ENCODE measurements around the gene MCM7. TPM values are rescaled to one million over a fixed set of nuclear protein-coding genes. Genes with fewer than 3 reads are reported as not detected.
"Not testable (repeated sequence)": the region's sequence is repeated elsewhere in the genome, so short reads cannot be mapped to it uniquely, and the experiment has no call there.

Gene MCM7
- polyA plus RNA-seq, 1 donor (not counting 4 experiments of a cell fraction or from before 2014, with no cell fraction given): 46.8 TPM

DNA sequence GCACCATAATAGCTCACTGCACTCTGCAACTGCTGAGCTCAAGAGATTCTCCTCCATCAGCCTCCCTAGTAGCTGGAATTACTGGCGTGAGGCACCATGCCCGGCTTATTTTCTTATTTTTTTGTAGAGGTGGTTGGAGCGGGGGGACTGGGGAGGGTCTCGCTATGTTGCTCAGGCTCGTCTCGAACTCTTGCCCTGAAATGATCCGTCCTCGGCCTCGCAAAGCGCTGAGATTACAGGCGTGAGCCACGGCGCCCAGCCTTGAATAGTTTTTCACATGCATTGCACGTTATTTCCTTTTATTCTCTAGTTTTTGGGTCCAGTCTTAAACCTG is 47.0 kb upstream of the MCM7 start:
- H3K4me1 ChIP-seq (ENCODE audit: control insufficient read depth, extremely low read depth, insufficient read depth, low read length): peaks cover 18% of the 10 kb centered on the region
- H2AFZ ChIP-seq (ENCODE audit: control insufficient read depth, low read length): peak overlapping the region; percentile 84
- H3K9ac ChIP-seq (ENCODE audit: control insufficient read depth, extremely low read depth, insufficient read depth, low read length): peak overlapping the region; percentile 78
- no peaks in the 10 kb centered on the region for H3K9me3 ChIP-seq (ENCODE audit: control insufficient read depth, low read depth, low read length)
- TF ChIP-seq EZH2 (IDR thresholded peaks at IDR 0.05; ENCODE audit: low read length) (no peak), CTCF (optimal IDR thresholded peaks at IDR 0.05 in 1 of 3, IDR thresholded peaks at IDR 0.05 in 1 of 3, conservative IDR thresholded peaks at IDR 0.05 in 1 of 3; ENCODE audit: extremely low read depth in 1 of 3, insufficient read depth in 2 of 3, low read length in 3 of 3) (no peak)
- H4K20me1 ChIP-seq (ENCODE audit: control insufficient read depth, extremely low read depth, insufficient read depth, low read length): no peaks in the 10 kb centered on the region
- no peaks in the 10 kb centered on the region for H3K27me3 ChIP-seq (ENCODE audit: control insufficient read depth, extremely low read depth, insufficient read depth, low read length)
- peak overlapping the region; percentile 26 to 75 (median 55) for H3K4me3 ChIP-seq (ENCODE audit: control insufficient read depth in 2 of 3, extremely low read depth in 1 of 3, insufficient read depth in 2 of 3, low read depth in 1 of 3, low read length in 3 of 3)
- H3K79me2 ChIP-seq (ENCODE audit: control insufficient read depth, insufficient read depth, low read length): peaks cover 15% of the 10 kb centered on the region
- H3K36me3 ChIP-seq (ENCODE audit: control insufficient read depth in 2 of 2, extremely low read depth in 1 of 2, insufficient read depth in 2 of 2, low read length in 2 of 2): no peaks in the 10 kb centered on the region
- H3K4me2 ChIP-seq (ENCODE audit: control insufficient read depth, extremely low read depth, insufficient read depth, low read depth, low read length): peak overlapping the region; percentile 89
- no peak for FAIRE-seq
- H3K27ac ChIP-seq (ENCODE audit: control insufficient read depth, insufficient read depth, low read length): peak overlapping the region; percentile 63
- dilution Hi-C loops (cut with MboI; ENCODE audit: extremely low pct_ligation_motif_present, low sequenced_read_pairs): no loop called here
- DNase-seq (ENCODE audit: low read depth, low spot score): no peak
- H3K9me1 ChIP-seq (ENCODE audit: control insufficient read depth, extremely low read depth, insufficient read depth, low read length): no peaks in the 10 kb centered on the region

GRCh38 chr7:100147278-100147677 is 46.1 kb upstream of the MCM7 start:
- Histone ChIP-seq H2AFZ (ENCODE audit: control insufficient read depth, low read length) (no peak overlapping the region), H3K4me3 (ENCODE audit: control insufficient read depth in 2 of 3, extremely low read depth in 1 of 3, insufficient read depth in 2 of 3, low read depth in 1 of 3, low read length in 3 of 3) (no peak overlapping the region), H3K27me3 (ENCODE audit: control insufficient read depth, extremely low read depth, insufficient read depth, low read length) (no peaks in the 10 kb centered on the region), H3K27ac (ENCODE audit: control insufficient read depth, insufficient read depth, low read length) (no peak overlapping the region), H3K4me2 (ENCODE audit: control insufficient read depth, extremely low read depth, insufficient read depth, low read depth, low read length) (no peak overlapping the region), H3K79me2 (ENCODE audit: control insufficient read depth, insufficient read depth, low read length) (peaks cover 15% of the 10 kb centered on the region), H4K20me1 (ENCODE audit: control insufficient read depth, extremely low read depth, insufficient read depth, low read length) (no peaks in the 10 kb centered on the region), H3K36me3 (ENCODE audit: control insufficient read depth in 2 of 2, extremely low read depth in 1 of 2, insufficient read depth in 2 of 2, low read length in 2 of 2) (no peaks in the 10 kb centered on the region), H3K4me1 (ENCODE audit: control insufficient read depth, extremely low read depth, insufficient read depth, low read length) (peaks cover 18% of the 10 kb centered on the region), H3K9me3 (ENCODE audit: control insufficient read depth, low read depth, low read length) (no peaks in the 10 kb centered on the region), H3K9me1 (ENCODE audit: control insufficient read depth, extremely low read depth, insufficient read depth, low read length) (no peaks in the 10 kb centered on the region), H3K9ac (ENCODE audit: control insufficient read depth, extremely low read depth, insufficient read depth, low read length) (no peak overlapping the region)
- FAIRE-seq (no peak), DNase-seq (ENCODE audit: low read depth, low spot score) (no peak)
- dilution Hi-C loops (cut with MboI; ENCODE audit: extremely low pct_ligation_motif_present, low sequenced_read_pairs): no loop called here
- TF ChIP-seq CTCF (optimal IDR thresholded peaks at IDR 0.05 in 1 of 3, IDR thresholded peaks at IDR 0.05 in 1 of 3, conservative IDR thresholded peaks at IDR 0.05 in 1 of 3; ENCODE audit: extremely low read depth in 1 of 3, insufficient read depth in 2 of 3, low read length in 3 of 3): no peak
- TF ChIP-seq EZH2 (IDR thresholded peaks at IDR 0.05; ENCODE audit: low read length): no peak

- H3K9ac ChIP-seq (ENCODE audit: control insufficient read depth, extremely low read depth, insufficient read depth, low read length); H3K36me3 ChIP-seq (ENCODE audit: control insufficient read depth in 2 of 2, extremely low read depth in 1 of 2, insufficient read depth in 2 of 2, low read length in 2 of 2); H3K27ac ChIP-seq (ENCODE audit: control insufficient read depth, insufficient read depth, low read length); H3K9me1 ChIP-seq (ENCODE audit: control insufficient read depth, extremely low read depth, insufficient read depth, low read length); H2AFZ ChIP-seq (ENCODE audit: control insufficient read depth, low read length); H3K4me3 ChIP-seq (ENCODE audit: control insufficient read depth in 2 of 3, extremely low read depth in 1 of 3, insufficient read depth in 2 of 3, low read depth in 1 of 3, low read length in 3 of 3); dilution Hi-C loops (cut with MboI; ENCODE audit: extremely low pct_ligation_motif_present, low sequenced_read_pairs); FAIRE-seq; DNase-seq (ENCODE audit: low read depth, low spot score); H3K9me3 ChIP-seq (ENCODE audit: control insufficient read depth, low read depth, low read length); H3K27me3 ChIP-seq (ENCODE audit: control insufficient read depth, extremely low read depth, insufficient read depth, low read length); H3K4me2 ChIP-seq (ENCODE audit: control insufficient read depth, extremely low read depth, insufficient read depth, low read depth, low read length); H4K20me1 ChIP-seq (ENCODE audit: control insufficient read depth, extremely low read depth, insufficient read depth, low read length): not testable (repeated sequence)
- Histone ChIP-seq H3K4me1 (ENCODE audit: control insufficient read depth, extremely low read depth, insufficient read depth, low read length) (peaks cover 22% of the 10 kb centered on the region), H3K79me2 (ENCODE audit: control insufficient read depth, insufficient read depth, low read length) (peaks cover 15% of the 10 kb centered on the region)
These were observed 45.2 kb upstream of the MCM7 start for GRCh38 chr7:100146350-100146749.

All from keratinocyte (primary cell).